ENCODE data around the gene ABITRAM. TPM values are rescaled to one million over a fixed set of nuclear protein-coding genes. Genes with fewer than 3 reads are reported as not detected.

Gene ABITRAM
- polyA plus RNA-seq, 1 donor from 2014 or later: 19.9 TPM

DNA sequence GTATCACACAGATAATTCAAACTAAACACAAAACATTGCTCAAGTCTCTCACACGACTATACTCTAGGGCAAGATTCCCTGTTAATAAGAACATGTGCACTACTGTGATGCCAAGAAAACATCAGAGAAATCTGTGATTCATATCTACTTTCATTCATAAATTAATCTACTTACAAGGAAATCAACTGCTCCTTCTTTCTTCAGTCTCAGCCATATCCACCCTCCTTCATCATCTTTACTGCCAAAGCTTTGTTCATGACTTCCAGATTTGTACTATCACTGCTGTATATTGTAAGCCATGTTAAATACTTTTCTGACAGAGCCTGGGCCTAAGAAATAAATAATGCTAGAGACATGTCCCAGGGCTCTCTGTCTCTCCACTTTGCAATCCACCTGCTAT is 44.0 kb downstream of the ABITRAM start:
- H2AFZ ChIP-seq (ENCODE audit: low read depth, low read length): no peak overlapping the region
- no peak overlapping the region for H3K27ac ChIP-seq (ENCODE audit: low read length)
- H3K79me2 ChIP-seq (replicated peaks; ENCODE audit: insufficient read depth, low read length): no peaks in the 10 kb centered on the region
- no peaks in the 10 kb centered on the region for H3K27me3 ChIP-seq (ENCODE audit: insufficient read depth, low read depth, low read length)
- no peaks in the 10 kb centered on the region for H4K20me1 ChIP-seq (ENCODE audit: insufficient read depth)
- no peak overlapping the region for H3K4me2 ChIP-seq (ENCODE audit: low read length)
- H3F3A ChIP-seq (ENCODE audit: insufficient read depth, low read length, poor library complexity, severe bottlenecking): no peaks in the 10 kb centered on the region
- H3K36me3 ChIP-seq (ENCODE audit: insufficient read depth, low read length): no peaks in the 10 kb centered on the region
- H3K9me2 ChIP-seq (ENCODE audit: insufficient read depth, low read length): no peaks in the 10 kb centered on the region
- H3K9ac ChIP-seq (ENCODE audit: low read length): no peak overlapping the region
- H3K4me3 ChIP-seq (ENCODE audit: low read length): no peak overlapping the region
- no peak for TF ChIP-seq SMC3 (conservative IDR thresholded peaks at IDR 0.05; ENCODE audit: poor library complexity)
- no peak for TF ChIP-seq EZH2 (IDR thresholded peaks at IDR 0.05; ENCODE audit: borderline replicate concordance, insufficient read depth, low read length, poor library complexity, severe bottlenecking)
- TF ChIP-seq EP300 (conservative IDR thresholded peaks at IDR 0.05; ENCODE audit: poor library complexity, severe bottlenecking): no peak
- TF ChIP-seq TAF1 (IDR thresholded peaks at IDR 0.05; ENCODE audit: low read depth): no peak
- TF ChIP-seq, protein P1, sequence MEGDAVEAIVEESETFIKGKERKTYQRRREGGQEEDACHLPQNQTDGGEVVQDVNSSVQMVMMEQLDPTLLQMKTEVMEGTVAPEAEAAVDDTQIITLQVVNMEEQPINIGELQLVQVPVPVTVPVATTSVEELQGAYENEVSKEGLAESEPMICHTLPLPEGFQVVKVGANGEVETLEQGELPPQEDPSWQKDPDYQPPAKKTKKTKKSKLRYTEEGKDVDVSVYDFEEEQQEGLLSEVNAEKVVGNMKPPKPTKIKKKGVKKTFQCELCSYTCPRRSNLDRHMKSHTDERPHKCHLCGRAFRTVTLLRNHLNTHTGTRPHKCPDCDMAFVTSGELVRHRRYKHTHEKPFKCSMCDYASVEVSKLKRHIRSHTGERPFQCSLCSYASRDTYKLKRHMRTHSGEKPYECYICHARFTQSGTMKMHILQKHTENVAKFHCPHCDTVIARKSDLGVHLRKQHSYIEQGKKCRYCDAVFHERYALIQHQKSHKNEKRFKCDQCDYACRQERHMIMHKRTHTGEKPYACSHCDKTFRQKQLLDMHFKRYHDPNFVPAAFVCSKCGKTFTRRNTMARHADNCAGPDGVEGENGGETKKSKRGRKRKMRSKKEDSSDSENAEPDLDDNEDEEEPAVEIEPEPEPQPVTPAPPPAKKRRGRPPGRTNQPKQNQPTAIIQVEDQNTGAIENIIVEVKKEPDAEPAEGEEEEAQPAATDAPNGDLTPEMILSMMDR (IDR thresholded peaks at IDR 0.05; ENCODE audit: poor library complexity, severe bottlenecking): no peak
- no peaks in the 10 kb centered on the region for H3K9me3 ChIP-seq (ENCODE audit: low read length)

DNA sequence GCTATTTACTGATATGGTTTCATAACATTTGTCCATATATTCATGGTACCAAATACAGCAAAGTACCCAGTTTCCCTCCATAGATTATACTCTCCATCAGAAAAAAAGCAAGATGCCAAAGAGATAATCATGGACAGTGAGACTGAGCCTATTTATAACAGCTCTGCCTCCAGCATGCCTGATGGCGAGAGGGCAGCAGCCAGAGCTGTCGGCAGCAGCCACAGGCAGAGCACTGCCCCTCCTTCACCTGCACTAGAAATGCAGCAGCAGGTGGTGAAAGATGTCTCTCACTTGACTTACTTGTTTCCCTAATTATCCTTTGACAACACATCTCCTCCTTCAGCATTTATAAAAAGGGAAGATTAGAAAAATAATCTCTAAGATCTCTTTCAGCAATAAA is 46.7 kb downstream of the ABITRAM start:
- H3F3A ChIP-seq (ENCODE audit: insufficient read depth, low read length, poor library complexity, severe bottlenecking): no peaks in the 10 kb centered on the region

More for the DNA sequence above, 46.7 kb downstream of the ABITRAM start:
- no peak overlapping the region for H3K4me2 ChIP-seq (ENCODE audit: low read length)
- H3K27ac ChIP-seq (ENCODE audit: low read length): no peak overlapping the region
- no peaks in the 10 kb centered on the region for H3K79me2 ChIP-seq (replicated peaks; ENCODE audit: insufficient read depth, low read length)
- no peak overlapping the region for H2AFZ ChIP-seq (ENCODE audit: low read depth, low read length)
- TF ChIP-seq, protein P2, sequence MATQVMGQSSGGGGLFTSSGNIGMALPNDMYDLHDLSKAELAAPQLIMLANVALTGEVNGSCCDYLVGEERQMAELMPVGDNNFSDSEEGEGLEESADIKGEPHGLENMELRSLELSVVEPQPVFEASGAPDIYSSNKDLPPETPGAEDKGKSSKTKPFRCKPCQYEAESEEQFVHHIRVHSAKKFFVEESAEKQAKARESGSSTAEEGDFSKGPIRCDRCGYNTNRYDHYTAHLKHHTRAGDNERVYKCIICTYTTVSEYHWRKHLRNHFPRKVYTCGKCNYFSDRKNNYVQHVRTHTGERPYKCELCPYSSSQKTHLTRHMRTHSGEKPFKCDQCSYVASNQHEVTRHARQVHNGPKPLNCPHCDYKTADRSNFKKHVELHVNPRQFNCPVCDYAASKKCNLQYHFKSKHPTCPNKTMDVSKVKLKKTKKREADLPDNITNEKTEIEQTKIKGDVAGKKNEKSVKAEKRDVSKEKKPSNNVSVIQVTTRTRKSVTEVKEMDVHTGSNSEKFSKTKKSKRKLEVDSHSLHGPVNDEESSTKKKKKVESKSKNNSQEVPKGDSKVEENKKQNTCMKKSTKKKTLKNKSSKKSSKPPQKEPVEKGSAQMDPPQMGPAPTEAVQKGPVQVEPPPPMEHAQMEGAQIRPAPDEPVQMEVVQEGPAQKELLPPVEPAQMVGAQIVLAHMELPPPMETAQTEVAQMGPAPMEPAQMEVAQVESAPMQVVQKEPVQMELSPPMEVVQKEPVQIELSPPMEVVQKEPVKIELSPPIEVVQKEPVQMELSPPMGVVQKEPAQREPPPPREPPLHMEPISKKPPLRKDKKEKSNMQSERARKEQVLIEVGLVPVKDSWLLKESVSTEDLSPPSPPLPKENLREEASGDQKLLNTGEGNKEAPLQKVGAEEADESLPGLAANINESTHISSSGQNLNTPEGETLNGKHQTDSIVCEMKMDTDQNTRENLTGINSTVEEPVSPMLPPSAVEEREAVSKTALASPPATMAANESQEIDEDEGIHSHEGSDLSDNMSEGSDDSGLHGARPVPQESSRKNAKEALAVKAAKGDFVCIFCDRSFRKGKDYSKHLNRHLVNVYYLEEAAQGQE (IDR thresholded peaks at IDR 0.05; ENCODE audit: borderline replicate concordance): no peak
- TF ChIP-seq TAF1 (IDR thresholded peaks at IDR 0.05; ENCODE audit: low read depth) (no peak), SMC3 (conservative IDR thresholded peaks at IDR 0.05; ENCODE audit: poor library complexity) (no peak), RAD21 (conservative IDR thresholded peaks at IDR 0.05) (no peak), MXI1 (conservative IDR thresholded peaks at IDR 0.05; ENCODE audit: poor library complexity, severe bottlenecking) (no peak), EP300 (conservative IDR thresholded peaks at IDR 0.05; ENCODE audit: poor library complexity, severe bottlenecking) (no peak), POLR2AphosphoS5 (IDR thresholded peaks at IDR 0.05) (no peak), EZH2 (IDR thresholded peaks at IDR 0.05; ENCODE audit: borderline replicate concordance, insufficient read depth, low read length, poor library complexity, severe bottlenecking) (no peak)
- TF ChIP-seq, protein P1 (IDR thresholded peaks at IDR 0.05; ENCODE audit: poor library complexity, severe bottlenecking): no peak
- no peaks in the 10 kb centered on the region for H3K9me2 ChIP-seq (ENCODE audit: insufficient read depth, low read length)
- no peaks in the 10 kb centered on the region for H3K9me3 ChIP-seq (ENCODE audit: low read length)
- no peaks in the 10 kb centered on the region for H3K36me3 ChIP-seq (ENCODE audit: insufficient read depth, low read length)
- no peaks in the 10 kb centered on the region for H4K20me1 ChIP-seq (ENCODE audit: insufficient read depth)
- no peak overlapping the region for H3K4me3 ChIP-seq (ENCODE audit: low read length)
- H3K9ac ChIP-seq (ENCODE audit: low read length): no peak overlapping the region
- H3K27me3 ChIP-seq (ENCODE audit: insufficient read depth, low read depth, low read length): no peaks in the 10 kb centered on the region
